Measurements from ENCODE around the gene ITGBL1.

- TF ChIP-seq CTCF (IDR thresholded peaks at IDR 0.05; ENCODE audit: low read depth, low read length) (no peak), POLR2A (IDR thresholded peaks at IDR 0.05; ENCODE audit: extremely low read depth, insufficient read length) (no peak), MYC (IDR thresholded peaks at IDR 0.05; ENCODE audit: low read depth, low read length) (no peak), MAX (IDR thresholded peaks at IDR 0.05; ENCODE audit: low read depth, low read length) (no peak)
These were observed 131.9 kb downstream of the ITGBL1 start for GRCh38 chr13:101584331-101584730.
